Hematopoietic multipotent progenitor cell treated with erythropoietin and hydrocortisone succinate and interleukin-3 and kit ligand, for 15 days (in vitro differentiated cells): Measurements from ENCODE around the gene HEXA.

Source experiments
- DNase-seq: peaks from one replicate; pipeline ENCODE4 v3.0.0-alpha.2; 2015; ENCODE audit warnings: low spot score

Gene HEXA

GRCh38 chr15:72319360-72319984, 56.3 kb downstream of the HEXA start:
- DNase-seq = peak; percentile 37

GRCh38 chr15:72318408-72318942, 57.3 kb downstream of the HEXA start:
- peak; percentile 8 for DNase-seq

GRCh38 chr15:72315706-72316370, 60.0 kb downstream of the HEXA start:
- DNase-seq = no peak

GRCh38 chr15:72313881-72314280, 61.9 kb downstream of the HEXA start:
- no peak for DNase-seq

GRCh38 chr15:72313448-72313840, 62.4 kb downstream of the HEXA start:
- no peak for DNase-seq

- DNase-seq = peak; percentile 47
Measured at GRCh38 chr15:72312605-72313447, 63.0 kb downstream of the HEXA start.

GRCh38 chr15:72307026-72307425, 68.8 kb downstream of the HEXA start:
- DNase-seq = no peak

- DNase-seq = no peak
Measured at GRCh38 chr15:72306211-72306785, 69.5 kb downstream of the HEXA start.

- DNase-seq = no peak
Measured at GRCh38 chr15:72304596-72304995, 71.2 kb downstream of the HEXA start.

GRCh38 chr15:72302955-72303354, 72.9 kb downstream of the HEXA start:
- DNase-seq = no peak
